NCI-H1930 (cell line): ENCODE results near the gene NGEF.
A peak's percentile ranks its signal among the peaks of the same experiment; 100 is the strongest.
"Not testable (repeated sequence)": the region's sequence is repeated elsewhere in the genome, so short reads cannot be mapped to it uniquely, and the experiment has no call there.

ENCODE experiments used
- DNase-seq, 2 experiments: peaks; one replicate each; lab custom pipeline; 2025; lab: John Stamatoyannopoulos, UW

Gene NGEF

GRCh38 chr2:232927793-232928550 is 85.1 kb downstream of the NGEF start:
- peak; percentile 28 to 49 for DNase-seq

- no peak for DNase-seq
Measured at GRCh38 chr2:232927032-232927792, 85.8 kb downstream of the NGEF start.

GRCh38 chr2:232926431-232926939 is 86.6 kb downstream of the NGEF start:
- DNase-seq, result no peak

DNA sequence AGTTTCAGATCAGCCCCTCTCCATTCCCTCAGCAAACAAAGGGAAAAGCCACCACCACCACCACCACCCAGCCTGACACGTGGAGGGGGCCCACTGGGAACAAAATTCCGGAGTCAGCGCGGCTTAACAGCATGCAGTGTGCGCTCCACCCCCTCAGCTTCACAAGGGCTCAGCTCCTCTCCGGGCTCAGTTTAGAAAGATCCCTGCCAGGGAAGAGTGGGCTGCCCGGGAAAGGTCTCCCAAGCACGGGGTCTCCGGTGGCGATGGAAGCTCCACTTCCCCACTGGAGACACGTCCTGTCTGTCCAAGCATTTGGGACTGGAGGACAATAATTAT is 87.3 kb downstream of the NGEF start:
- no peak for DNase-seq

- no peak for DNase-seq
Measured at GRCh38 chr2:232925153-232925820, 87.8 kb downstream of the NGEF start.

- DNase-seq, result no peak
Measured at GRCh38 chr2:232924433-232924832, 88.6 kb downstream of the NGEF start.

DNA sequence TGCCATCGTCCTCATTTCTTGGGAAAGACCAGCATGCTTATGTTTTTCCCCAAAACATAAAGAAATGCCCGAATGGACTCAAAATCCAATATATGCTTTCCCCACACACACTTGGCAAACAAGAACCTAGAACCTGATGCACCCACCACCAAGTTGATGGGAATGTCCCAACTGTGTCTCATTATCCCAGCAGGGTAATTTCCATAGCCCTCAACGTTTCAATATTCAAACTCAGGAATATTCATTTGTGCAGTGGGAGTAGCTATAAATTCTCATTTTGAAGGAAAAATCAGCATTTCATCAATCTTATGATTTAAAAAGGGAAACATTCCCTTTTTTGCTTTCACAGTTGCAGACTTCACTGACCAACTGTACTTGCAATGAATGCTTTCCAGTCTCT is 92.3 kb downstream of the NGEF start:
- DNase-seq, result no peak

DNA sequence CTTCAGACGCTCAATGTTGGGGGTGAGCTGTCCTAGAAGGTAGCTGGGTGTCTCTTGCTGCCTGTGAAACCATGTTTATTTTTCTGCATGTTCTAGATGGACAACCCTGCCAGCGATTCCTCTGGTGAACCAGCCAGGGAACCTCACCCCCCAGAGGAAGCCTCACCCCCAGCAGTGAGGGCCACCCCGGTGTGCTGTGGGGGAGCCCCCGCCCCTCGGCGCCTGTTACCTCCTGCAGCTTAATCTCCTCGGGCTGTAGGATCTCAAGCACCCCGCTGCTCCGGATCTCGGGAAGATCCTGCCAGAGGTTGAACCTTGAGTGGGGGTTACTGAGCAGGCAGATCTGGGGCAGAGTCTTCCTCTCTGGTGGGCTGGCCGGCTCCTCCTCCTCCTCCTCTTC is 93.0 kb downstream of the NGEF start:
- no peak for DNase-seq

DNA sequence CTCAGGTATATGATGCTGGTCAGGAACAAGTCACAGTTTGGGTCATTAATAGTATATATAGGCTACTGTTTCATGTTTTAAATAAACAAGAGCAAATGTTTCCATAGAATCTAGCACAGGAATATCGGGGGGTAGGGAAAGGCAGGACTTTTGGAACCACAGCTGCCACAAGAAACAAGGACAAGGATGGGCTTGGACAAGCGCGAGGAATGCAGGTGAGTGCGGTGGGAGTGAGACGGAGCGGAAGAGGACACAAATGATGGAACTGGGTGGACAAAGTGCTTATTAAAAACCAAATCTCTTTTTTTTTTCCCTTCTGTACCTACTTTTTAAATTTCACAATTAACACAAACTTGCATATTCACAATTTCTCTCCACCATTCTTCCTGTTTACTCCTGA is 93.9 kb downstream of the NGEF start:
- DNase-seq, result no peak

- DNase-seq, result no peak
Measured at GRCh38 chr2:232913903-232914302, 99.2 kb downstream of the NGEF start.

- no peak for DNase-seq
Measured at GRCh38 chr2:232911712-232912277, 101.3 kb downstream of the NGEF start.

GRCh38 chr2:232910376-232910775 is 102.7 kb downstream of the NGEF start:
- DNase-seq, result no peak

DNA sequence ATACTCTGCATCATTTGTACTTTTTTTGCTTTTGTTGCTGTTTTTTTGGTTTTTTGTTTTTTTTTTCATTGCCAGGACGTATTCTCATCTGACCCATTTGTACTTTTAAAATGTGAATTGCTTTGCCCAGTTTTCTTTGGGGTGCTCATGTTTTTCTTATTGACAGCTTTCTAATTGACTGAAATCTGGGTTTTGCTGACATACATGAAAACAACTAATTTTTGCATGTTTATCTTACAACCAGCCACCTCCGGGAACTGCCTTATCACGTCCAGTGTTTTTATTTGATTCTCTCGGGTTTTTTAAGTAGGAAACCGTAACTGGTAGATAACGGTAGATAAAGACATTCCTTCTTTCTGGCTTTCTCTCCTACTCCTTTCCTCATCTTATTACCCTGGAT is 104.4 kb downstream of the NGEF start:
- no peak for DNase-seq

GRCh38 chr2:232907718-232908085 is 105.4 kb downstream of the NGEF start:
- DNase-seq, result not testable (repeated sequence)

DNA sequence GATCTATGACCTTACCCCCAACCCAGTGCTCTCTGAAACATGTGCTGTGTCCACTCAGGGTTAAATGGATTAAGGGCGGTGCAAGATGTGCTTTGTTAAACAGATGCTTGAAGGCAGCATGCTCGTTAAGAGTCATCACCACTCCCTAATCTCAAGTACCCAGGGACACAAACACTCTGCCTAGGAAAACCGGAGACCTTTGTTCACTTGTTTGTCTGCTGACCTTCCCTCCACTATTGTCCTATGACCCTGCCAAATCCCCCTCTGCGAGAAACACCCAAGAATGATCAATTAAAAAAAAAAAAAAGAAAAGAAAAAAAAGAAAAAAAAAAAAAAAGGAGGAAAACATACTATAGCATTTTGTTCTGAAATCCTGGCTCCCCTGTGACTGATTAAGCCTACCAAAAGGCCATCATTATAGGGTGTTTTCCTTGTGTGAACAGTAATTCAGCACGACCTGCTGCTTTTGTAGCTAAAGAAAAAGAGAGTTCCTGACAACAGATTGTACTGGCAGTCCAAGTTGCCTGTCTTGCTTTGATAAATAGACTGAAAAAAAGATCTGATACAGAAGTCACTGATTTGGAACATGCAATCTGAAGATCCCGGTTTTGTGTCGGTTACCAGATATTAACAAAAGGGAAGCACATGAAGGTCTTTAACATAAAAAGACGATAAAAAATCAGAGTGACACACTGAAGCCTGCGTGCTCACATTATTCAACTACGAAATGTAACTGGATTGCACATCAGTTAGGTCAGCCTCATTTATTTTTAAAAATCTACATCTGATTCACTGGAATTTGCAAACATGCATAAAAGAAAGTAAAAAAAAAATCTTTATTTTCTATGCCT is 106.0 kb downstream of the NGEF start:
- DNase-seq, result peak; percentile 56 to 68

DNA sequence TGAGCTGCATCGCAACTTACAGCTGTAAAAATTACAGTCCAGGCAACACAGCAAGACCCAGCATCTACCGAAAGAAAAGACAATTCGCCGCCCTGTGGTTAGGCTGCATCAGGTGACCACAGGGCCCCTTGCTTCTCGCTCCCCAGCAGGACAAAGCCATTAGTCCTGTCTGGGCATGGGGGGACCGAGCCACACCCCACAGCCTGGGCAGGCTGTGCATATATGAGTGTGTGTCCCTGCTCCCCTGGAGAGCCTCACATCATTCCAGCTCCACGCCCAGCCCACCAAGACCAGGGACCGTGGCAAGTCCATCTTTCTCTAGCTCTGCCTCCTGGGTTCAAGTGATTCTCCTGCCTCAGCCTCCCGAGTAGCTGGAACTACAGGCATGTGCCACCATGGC is 109.1 kb downstream of the NGEF start:
- no peak for DNase-seq

DNA sequence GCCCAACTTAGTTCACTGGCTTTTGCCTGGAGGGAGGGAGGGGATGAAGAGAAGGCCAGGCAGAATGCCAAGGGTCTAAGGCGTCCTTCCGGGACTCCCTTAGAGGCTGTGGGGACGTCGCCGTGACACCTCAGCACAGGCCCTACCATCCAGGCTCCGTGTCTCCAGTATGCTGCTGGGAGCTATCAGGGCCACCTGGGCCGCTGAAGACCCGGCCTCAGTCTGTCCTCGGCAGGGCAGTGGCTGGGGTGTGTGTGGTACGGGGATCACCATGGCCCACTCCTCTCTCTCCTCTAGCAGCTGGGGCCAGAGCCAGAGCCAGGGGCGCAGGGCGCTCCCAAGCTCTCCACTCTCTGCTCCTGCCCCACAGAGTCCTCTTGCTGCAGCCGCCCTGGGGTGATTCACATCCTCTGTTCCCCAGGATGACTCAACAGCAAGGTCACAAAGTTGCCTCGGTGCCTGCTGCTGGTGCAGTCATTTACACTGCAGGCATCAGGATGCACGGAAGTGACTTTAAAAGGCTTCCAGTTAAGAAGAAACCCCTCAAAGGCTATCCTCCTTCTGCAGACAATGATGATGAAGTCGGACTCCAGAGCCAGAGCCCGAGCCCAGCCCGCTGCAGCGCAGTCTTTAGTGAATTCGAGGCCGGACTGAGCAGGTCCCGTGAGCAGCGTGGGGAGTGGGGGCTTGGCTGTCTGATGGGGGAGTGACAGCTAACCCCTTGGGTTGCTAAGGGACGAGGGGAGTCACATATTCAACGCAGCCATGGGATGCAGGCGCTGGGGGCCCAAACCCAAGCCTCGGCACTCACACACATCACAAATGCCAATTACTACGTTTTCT is 111.1 kb downstream of the NGEF start:
- no peak for DNase-seq

- DNase-seq, result no peak
Measured at GRCh38 chr2:232900811-232901735, 112.0 kb downstream of the NGEF start.
